PC-3 (cell line): ENCODE measurements around the gene ITSN1. TPM values are rescaled to one million over a fixed set of nuclear protein-coding genes. Genes with fewer than 3 reads are reported as not detected.

Source experiments
- ATAC-seq: fragments of 200-7000 bp; cut with Tn5 transposase; 2 replicates; pipeline ENCODE4 v1.9.1; 2020; ENCODE audit warnings: mild to moderate bottlenecking, moderate library complexity
- BruUV-seq: library from RNA; stranded (reverse); fragments of 400-500 nt; replicated peaks from 2 replicates; lab custom pipeline; 2021; lab: Mats Ljungman, UMichigan
- CTCF ChIA-PET: fragments of 300-600 bp; sonication (Branson Sonifier 250); formaldehyde crosslinking; loops from one replicate; lab custom pipeline; 2022; ENCODE audit warnings: antibody characterized with exemption; lab: Charles Lee
- POLR2A ChIA-PET: fragments of 300-600 bp; sonication (Branson Sonifier 250); formaldehyde crosslinking; loops from one replicate; lab custom pipeline; 2022; ENCODE audit warnings: antibody characterized with exemption; ENCODE audit not compliant: unreplicated experiment; lab: Charles Lee
- DNase-seq: peaks from one replicate; pipeline ENCODE4 v3.0.0-alpha.2; 2015
- H2AFZ ChIP-seq: fragments of 300-600 bp; sonication (generic); 2 replicates; pipeline ENCODE4 v1.6.0; 2016; ENCODE audit warnings: antibody characterized with exemption, low read length
- H3F3A ChIP-seq: fragments of 300-600 bp; sonication (generic); one replicate; pipeline ENCODE4 v1.6.0; 2017; ENCODE audit warnings: antibody characterized with exemption, low read length, control low read depth, mild to moderate bottlenecking; ENCODE audit not compliant: unreplicated experiment
- H3K27ac ChIP-seq: fragments of 300-600 bp; sonication (generic); 2 replicates; pipeline ENCODE4 v1.5.1; 2016; ENCODE audit warnings: mild to moderate bottlenecking, low read length
- H3K27me3 ChIP-seq: fragments of 300-600 bp; sonication (generic); 2 replicates; pipeline ENCODE4 v1.6.1; 2016; ENCODE audit warnings: low read length, mixed read lengths
- H3K36me3 ChIP-seq: fragments of 300-600 bp; sonication (generic); 2 replicates; pipeline ENCODE4 v1.6.1; 2016; ENCODE audit warnings: low read depth, mixed run types, low read length, mixed read lengths
- H3K4me1 ChIP-seq: fragments of 300-600 bp; sonication (generic); 2 replicates; pipeline ENCODE4 v1.5.1; 2016; ENCODE audit warnings: low read length; ENCODE audit not compliant: insufficient read depth
- H3K4me2 ChIP-seq: fragments of 300-600 bp; sonication (generic); 2 replicates; pipeline ENCODE4 v1.6.0; 2016; ENCODE audit warnings: low read length
- H3K4me3 ChIP-seq: fragments of 300-600 bp; sonication (generic); 2 replicates; pipeline ENCODE4 v1.5.1; 2016; ENCODE audit warnings: mild to moderate bottlenecking, low read length, mixed read lengths
- H3K79me2 ChIP-seq: fragments of 300-600 bp; sonication (generic); 2 replicates; pipeline ENCODE4 v1.6.1; 2017; ENCODE audit warnings: low read length, mixed read lengths
- H3K9ac ChIP-seq: fragments of 300-600 bp; sonication (generic); 2 replicates; pipeline ENCODE4 v1.6.0; 2016; ENCODE audit warnings: mild to moderate bottlenecking, low read length
- H3K9me2 ChIP-seq: fragments of 300-600 bp; sonication (generic); replicated peaks from 2 replicates; pipeline ENCODE4 v1.6.1; 2016; ENCODE audit warnings: mixed run types, low read length, mixed read lengths
- H3K9me3 ChIP-seq: fragments of 300-600 bp; sonication (generic); 2 replicates; pipeline ENCODE4 v1.6.1; 2016; ENCODE audit warnings: low read length, mixed read lengths
- H4K20me1 ChIP-seq: fragments of 300-600 bp; sonication (generic); 2 replicates; pipeline ENCODE4 v1.6.1; 2016; ENCODE audit warnings: low read length, mixed read lengths
- EZH2 ChIP-seq: fragments of 300-600 bp; sonication (generic); IDR thresholded peaks from one replicate; pipeline ENCODE4 v1.6.1; 2017; ENCODE audit warnings: antibody characterized with exemption, mild to moderate bottlenecking, low read length; ENCODE audit not compliant: unreplicated experiment
- EZH2phosphoT487 ChIP-seq: fragments of 300-600 bp; sonication (generic); IDR thresholded peaks from 2 replicates; pipeline ENCODE4 v1.6.1; 2018; ENCODE audit warnings: mild to moderate bottlenecking, antibody characterized with exemption, low read length, borderline replicate concordance
- intact Hi-C: fragments of 100-400 bp; cut with micrococcal nuclease; formaldehyde crosslinking; loops from 2 replicates; pipeline ENCODE4 v1.9.0; 2023
- total RNA-seq: library from RNA; depleted of rRNA; stranded (reverse); fragments of >200 nt; gene quantifications from 2 replicates; pipeline ENCODE4 v1.2.3, GENCODE V29; 2014
- TF ChIP-seq, protein P1 (sequence below): fragments of 300-600 bp; sonication (generic); conservative IDR thresholded peaks from 2 replicates; pipeline ENCODE4 v1.5.1; 2017; ENCODE audit warnings: antibody characterized with exemption, low read depth, mild to moderate bottlenecking, low read length

Gene ITSN1
- total RNA-seq, 1 experiment from 2014 or later = 45.6 TPM

DNA sequence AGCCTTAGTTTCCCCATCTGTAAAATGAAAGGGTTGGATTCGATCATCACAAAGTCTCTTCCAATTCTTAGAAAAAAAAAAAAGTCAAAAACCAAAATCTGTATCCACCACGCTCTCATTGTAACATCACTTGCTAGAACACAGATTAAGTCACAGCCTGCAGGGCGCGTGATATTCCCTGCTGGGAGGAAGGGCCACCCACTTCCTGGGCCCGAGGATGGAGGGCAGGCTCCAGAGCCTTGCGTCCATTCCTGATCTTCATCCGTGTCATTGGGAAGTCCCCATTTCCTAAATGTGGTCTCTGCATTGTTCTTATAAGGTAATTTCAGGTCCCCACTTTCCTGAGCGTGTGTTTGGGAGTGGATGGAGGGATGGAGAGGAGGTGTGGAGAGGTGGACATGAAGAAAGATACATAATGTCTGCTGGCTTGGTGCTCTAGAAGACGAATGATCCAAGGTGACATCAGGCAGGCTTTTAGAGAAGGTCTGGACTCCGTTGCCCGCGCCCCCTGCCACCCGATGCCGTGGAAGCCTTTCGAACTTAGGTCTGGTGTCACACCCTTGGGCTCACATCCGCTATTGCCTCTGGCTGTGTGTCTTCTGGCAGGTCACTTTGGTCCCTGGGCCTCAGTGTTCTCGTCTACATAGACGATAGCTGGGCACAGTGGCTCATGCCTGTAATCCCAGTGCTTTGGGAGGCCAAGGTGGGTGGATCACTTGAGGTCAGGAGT is 217.2 kb downstream of the ITSN1 start:
- Histone ChIP-seq H3K36me3 (no peaks in the 10 kb centered on the region), H3K79me2 (no peaks in the 10 kb centered on the region), H3K4me3 (no peak overlapping the region), H3K27ac (no peak overlapping the region), H3K4me1 (peaks cover 6% of the 10 kb centered on the region), H3K9ac (no peak overlapping the region), H2AFZ (no peak overlapping the region), H3K27me3 (no peaks in the 10 kb centered on the region), H4K20me1 (no peaks in the 10 kb centered on the region), H3K9me3 (no peaks in the 10 kb centered on the region), H3K9me2 (no peaks in the 10 kb centered on the region), H3F3A (no peaks in the 10 kb centered on the region), H3K4me2 (no peak overlapping the region)
- intact Hi-C loops = no loop called here
- ChIA-PET POLR2A (no interaction called here), CTCF (no interaction called here)
- TF ChIP-seq, protein P1, sequence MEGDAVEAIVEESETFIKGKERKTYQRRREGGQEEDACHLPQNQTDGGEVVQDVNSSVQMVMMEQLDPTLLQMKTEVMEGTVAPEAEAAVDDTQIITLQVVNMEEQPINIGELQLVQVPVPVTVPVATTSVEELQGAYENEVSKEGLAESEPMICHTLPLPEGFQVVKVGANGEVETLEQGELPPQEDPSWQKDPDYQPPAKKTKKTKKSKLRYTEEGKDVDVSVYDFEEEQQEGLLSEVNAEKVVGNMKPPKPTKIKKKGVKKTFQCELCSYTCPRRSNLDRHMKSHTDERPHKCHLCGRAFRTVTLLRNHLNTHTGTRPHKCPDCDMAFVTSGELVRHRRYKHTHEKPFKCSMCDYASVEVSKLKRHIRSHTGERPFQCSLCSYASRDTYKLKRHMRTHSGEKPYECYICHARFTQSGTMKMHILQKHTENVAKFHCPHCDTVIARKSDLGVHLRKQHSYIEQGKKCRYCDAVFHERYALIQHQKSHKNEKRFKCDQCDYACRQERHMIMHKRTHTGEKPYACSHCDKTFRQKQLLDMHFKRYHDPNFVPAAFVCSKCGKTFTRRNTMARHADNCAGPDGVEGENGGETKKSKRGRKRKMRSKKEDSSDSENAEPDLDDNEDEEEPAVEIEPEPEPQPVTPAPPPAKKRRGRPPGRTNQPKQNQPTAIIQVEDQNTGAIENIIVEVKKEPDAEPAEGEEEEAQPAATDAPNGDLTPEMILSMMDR = no peak
- no peak for TF ChIP-seq EZH2phosphoT487
- no peak for TF ChIP-seq EZH2
- DNase-seq (no peak), ATAC-seq (no peak)
- no TSS peak for BruUV-seq

DNA sequence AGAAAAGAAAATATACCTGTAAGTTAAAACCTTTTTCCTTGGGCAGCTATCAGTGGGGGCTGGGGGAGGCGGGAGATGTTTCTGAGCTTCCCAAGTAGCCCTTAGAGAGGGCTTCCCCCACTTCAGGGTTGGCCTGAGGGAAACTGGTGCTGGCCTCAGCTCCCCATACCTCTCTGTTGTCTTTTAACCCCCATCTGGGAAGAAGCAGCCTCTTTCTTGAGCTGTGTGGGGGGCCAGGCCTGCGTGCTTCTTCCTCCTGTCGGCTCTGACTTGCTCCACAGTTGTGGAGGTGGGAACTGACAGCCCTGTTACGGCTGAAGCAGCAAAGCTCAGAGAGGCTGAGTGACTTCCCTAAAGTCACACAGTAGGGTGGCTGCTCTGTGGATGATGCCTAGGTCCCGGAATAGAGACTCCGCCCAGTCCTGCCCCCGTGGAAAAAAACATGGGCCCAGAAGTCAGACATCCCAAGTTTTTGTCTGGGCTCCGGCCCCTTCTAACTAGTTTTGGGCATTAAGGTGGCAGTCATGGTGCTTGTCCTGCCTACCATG is 218.1 kb downstream of the ITSN1 start:
- H3K4me3 ChIP-seq = no peak overlapping the region
- ATAC-seq = no peak
- no TSS peak for BruUV-seq

More for the DNA sequence above, 218.1 kb downstream of the ITSN1 start:
- Histone ChIP-seq H2AFZ (no peak overlapping the region), H3K9me2 (no peaks in the 10 kb centered on the region), H3K4me2 (no peak overlapping the region), H4K20me1 (no peaks in the 10 kb centered on the region), H3K9me3 (no peaks in the 10 kb centered on the region), H3K36me3 (no peaks in the 10 kb centered on the region), H3K79me2 (no peaks in the 10 kb centered on the region), H3K27ac (no peak overlapping the region), H3K27me3 (no peaks in the 10 kb centered on the region), H3K4me1 (no peaks in the 10 kb centered on the region), H3F3A (no peaks in the 10 kb centered on the region), H3K9ac (no peak overlapping the region)
- POLR2A ChIA-PET = no interaction called here
- TF ChIP-seq, protein P1 = no peak
- TF ChIP-seq EZH2phosphoT487 (no peak), EZH2 (no peak)
- CTCF ChIA-PET = no interaction called here
- intact Hi-C loops = no loop called here
- no peak for DNase-seq
